Measurements from ENCODE around the gene BRINP2.

Gene BRINP2

GRCh38 chr1:177329871-177330270, 159.1 kb downstream of the BRINP2 start:
- no peak for DNase-seq

Data from CD4-positive, alpha-beta T cell treated with Interleukin-12 subunit alpha and Interleukin-12 subunit beta, for 1 hour (primary cell).